ENCODE measurements around the gene CCNF. TPM values are rescaled to one million over a fixed set of nuclear protein-coding genes. Genes with fewer than 3 reads are reported as not detected.
A peak's percentile ranks its signal among the peaks of the same experiment; 100 is the strongest.

Gene CCNF
- polyA plus RNA-seq, 1 experiment: 7.1 TPM

- Histone ChIP-seq H3K27me3 (ENCODE audit: control insufficient read depth, insufficient read depth, low read length) (no peaks in the 10 kb centered on the region), H3K36me3 (ENCODE audit: control insufficient read depth, insufficient read depth, low read length) (peaks cover 31% of the 10 kb centered on the region), H3K4me3 (ENCODE audit: low read depth, low read length) (no peak overlapping the region)
- TF ChIP-seq CTCF (IDR thresholded peaks at IDR 0.05; ENCODE audit: insufficient read depth, low read depth, low read length): peak; percentile 98
- POLR2A ChIA-PET: no interaction called here
- no peak for DNase-seq (ENCODE audit: low read depth)
- CTCF ChIA-PET: interaction anchor here (0.7 to 3.8 kb wide), 29 partner anchors 9 to 353 kb away, joined by 3 to 63 read pairs (median 4); partner anchors contain the start of genes ECI1, NTN3, RAB26 and TBC1D24
Observed at GRCh38 chr16:2500918-2501750, 71.9 kb downstream of the CCNF start.

- Histone ChIP-seq H3K36me3 (ENCODE audit: control insufficient read depth, insufficient read depth, low read length) (peaks cover 22% of the 10 kb centered on the region), H3K27me3 (ENCODE audit: control insufficient read depth, insufficient read depth, low read length) (no peaks in the 10 kb centered on the region), H3K4me3 (ENCODE audit: low read depth, low read length) (no peak overlapping the region)
- POLR2A ChIA-PET: no interaction called here
- DNase-seq (ENCODE audit: low read depth): no peak
- CTCF ChIA-PET: interaction anchor here (0.8 to 3.8 kb wide), 26 partner anchors 8 to 354 kb away, joined by 3 to 63 read pairs (median 4); partner anchors contain the start of genes ABCA3, NTN3, RAB26 and TBC1D24
- no peak for TF ChIP-seq CTCF (IDR thresholded peaks at IDR 0.05; ENCODE audit: insufficient read depth, low read depth, low read length)
Observed at GRCh38 chr16:2501946-2502895, 73.0 kb downstream of the CCNF start.

- DNase-seq (ENCODE audit: low read depth): no peak
- ChIA-PET CTCF (interaction anchor here (0.7 to 1.4 kb wide), 2 partner anchors 20 to 155 kb away, joined by 3 to 4 read pairs; no protein-coding TSS in a partner anchor), POLR2A (no interaction called here)
- Histone ChIP-seq H3K27me3 (ENCODE audit: control insufficient read depth, insufficient read depth, low read length) (no peaks in the 10 kb centered on the region), H3K36me3 (ENCODE audit: control insufficient read depth, insufficient read depth, low read length) (peaks cover 2% of the 10 kb centered on the region; the same call in 1 of the 2 replicates), H3K4me3 (ENCODE audit: low read depth, low read length) (no peak overlapping the region)
- TF ChIP-seq CTCF (IDR thresholded peaks at IDR 0.05; ENCODE audit: insufficient read depth, low read depth, low read length): no peak
Observed at GRCh38 chr16:2505695-2506094, 76.4 kb downstream of the CCNF start.

GRCh38 chr16:2507052-2507659 lies 77.9 kb downstream of the CCNF start:
- no peak for DNase-seq (ENCODE audit: low read depth)
- Histone ChIP-seq H3K27me3 (ENCODE audit: control insufficient read depth, insufficient read depth, low read length) (no peaks in the 10 kb centered on the region), H3K4me3 (ENCODE audit: low read depth, low read length) (no peak overlapping the region), H3K36me3 (ENCODE audit: control insufficient read depth, insufficient read depth, low read length) (0 out of 2 replicates have a peak, but pooled peaks cover 1% of the 10 kb centered on the region)
- POLR2A ChIA-PET: no interaction called here
- no peak for TF ChIP-seq CTCF (IDR thresholded peaks at IDR 0.05; ENCODE audit: insufficient read depth, low read depth, low read length)
- CTCF ChIA-PET: no interaction called here

All from BJ (cell line).